Measurements from ENCODE around the gene CPNE2. TPM values are rescaled to one million over a fixed set of nuclear protein-coding genes. Genes with fewer than 3 reads are reported as not detected.

Gene CPNE2
- total RNA-seq, 1 experiment from 2014 or later = 43.4 TPM

- Histone ChIP-seq H3K9me3 (ENCODE audit: control insufficient read depth, insufficient read depth, low read depth, low read length) (no peaks in the 10 kb centered on the region), H3K27ac (ENCODE audit: low read length) (no peak overlapping the region), H3K4me1 (ENCODE audit: control insufficient read depth, insufficient read depth, low read length) (no peaks in the 10 kb centered on the region), H3K36me3 (ENCODE audit: control insufficient read depth, insufficient read depth, low read length) (no peaks in the 10 kb centered on the region), H3K4me3 (ENCODE audit: low read depth in 2 of 2, low read length in 2 of 2) (no peak overlapping the region), H3K27me3 (ENCODE audit: control insufficient read depth, insufficient read depth, low read length) (no peaks in the 10 kb centered on the region)
- ATAC-seq (no peak), DNase-seq (ENCODE audit: low read depth, low spot score) (no peak)
- in situ Hi-C loops (cut with HindIII; ENCODE audit: low pct_unique_long_range_greater_than_20kb, low sequenced_read_pairs) (no loop called here), intact Hi-C loops (cut with micrococcal nuclease; ENCODE audit: unreplicated experiment) (loop anchor here (10.0 kb wide), 1 partner anchor 63 kb away; no protein-coding TSS in a partner anchor)
- CTCF ChIA-PET = no interaction called here
- POLR2A ChIA-PET = no interaction called here
- BruUV-seq (replicated peaks) = no TSS peak
- TF ChIP-seq, protein P1, sequence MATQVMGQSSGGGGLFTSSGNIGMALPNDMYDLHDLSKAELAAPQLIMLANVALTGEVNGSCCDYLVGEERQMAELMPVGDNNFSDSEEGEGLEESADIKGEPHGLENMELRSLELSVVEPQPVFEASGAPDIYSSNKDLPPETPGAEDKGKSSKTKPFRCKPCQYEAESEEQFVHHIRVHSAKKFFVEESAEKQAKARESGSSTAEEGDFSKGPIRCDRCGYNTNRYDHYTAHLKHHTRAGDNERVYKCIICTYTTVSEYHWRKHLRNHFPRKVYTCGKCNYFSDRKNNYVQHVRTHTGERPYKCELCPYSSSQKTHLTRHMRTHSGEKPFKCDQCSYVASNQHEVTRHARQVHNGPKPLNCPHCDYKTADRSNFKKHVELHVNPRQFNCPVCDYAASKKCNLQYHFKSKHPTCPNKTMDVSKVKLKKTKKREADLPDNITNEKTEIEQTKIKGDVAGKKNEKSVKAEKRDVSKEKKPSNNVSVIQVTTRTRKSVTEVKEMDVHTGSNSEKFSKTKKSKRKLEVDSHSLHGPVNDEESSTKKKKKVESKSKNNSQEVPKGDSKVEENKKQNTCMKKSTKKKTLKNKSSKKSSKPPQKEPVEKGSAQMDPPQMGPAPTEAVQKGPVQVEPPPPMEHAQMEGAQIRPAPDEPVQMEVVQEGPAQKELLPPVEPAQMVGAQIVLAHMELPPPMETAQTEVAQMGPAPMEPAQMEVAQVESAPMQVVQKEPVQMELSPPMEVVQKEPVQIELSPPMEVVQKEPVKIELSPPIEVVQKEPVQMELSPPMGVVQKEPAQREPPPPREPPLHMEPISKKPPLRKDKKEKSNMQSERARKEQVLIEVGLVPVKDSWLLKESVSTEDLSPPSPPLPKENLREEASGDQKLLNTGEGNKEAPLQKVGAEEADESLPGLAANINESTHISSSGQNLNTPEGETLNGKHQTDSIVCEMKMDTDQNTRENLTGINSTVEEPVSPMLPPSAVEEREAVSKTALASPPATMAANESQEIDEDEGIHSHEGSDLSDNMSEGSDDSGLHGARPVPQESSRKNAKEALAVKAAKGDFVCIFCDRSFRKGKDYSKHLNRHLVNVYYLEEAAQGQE (IDR thresholded peaks at IDR 0.05; ENCODE audit: insufficient read depth in 1 of 2, low read depth in 2 of 2, low read length in 1 of 2) = no peak
- no peak for TF ChIP-seq SIN3A (IDR thresholded peaks at IDR 0.05; ENCODE audit: borderline replicate concordance, insufficient read depth, low read depth, low read length)
- TF ChIP-seq, protein P2, sequence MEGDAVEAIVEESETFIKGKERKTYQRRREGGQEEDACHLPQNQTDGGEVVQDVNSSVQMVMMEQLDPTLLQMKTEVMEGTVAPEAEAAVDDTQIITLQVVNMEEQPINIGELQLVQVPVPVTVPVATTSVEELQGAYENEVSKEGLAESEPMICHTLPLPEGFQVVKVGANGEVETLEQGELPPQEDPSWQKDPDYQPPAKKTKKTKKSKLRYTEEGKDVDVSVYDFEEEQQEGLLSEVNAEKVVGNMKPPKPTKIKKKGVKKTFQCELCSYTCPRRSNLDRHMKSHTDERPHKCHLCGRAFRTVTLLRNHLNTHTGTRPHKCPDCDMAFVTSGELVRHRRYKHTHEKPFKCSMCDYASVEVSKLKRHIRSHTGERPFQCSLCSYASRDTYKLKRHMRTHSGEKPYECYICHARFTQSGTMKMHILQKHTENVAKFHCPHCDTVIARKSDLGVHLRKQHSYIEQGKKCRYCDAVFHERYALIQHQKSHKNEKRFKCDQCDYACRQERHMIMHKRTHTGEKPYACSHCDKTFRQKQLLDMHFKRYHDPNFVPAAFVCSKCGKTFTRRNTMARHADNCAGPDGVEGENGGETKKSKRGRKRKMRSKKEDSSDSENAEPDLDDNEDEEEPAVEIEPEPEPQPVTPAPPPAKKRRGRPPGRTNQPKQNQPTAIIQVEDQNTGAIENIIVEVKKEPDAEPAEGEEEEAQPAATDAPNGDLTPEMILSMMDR (IDR thresholded peaks at IDR 0.05) = no peak
- TF ChIP-seq TCF7L2 (IDR thresholded peaks at IDR 0.05; ENCODE audit: low read depth, low read length) = no peak
- TF ChIP-seq POLR2AphosphoS5 (IDR thresholded peaks at IDR 0.05; ENCODE audit: low read depth, low read length) = no peak
These were observed 10.6 kb upstream of the CPNE2 start for GRCh38 chr16:57081744-57082143.

DNA sequence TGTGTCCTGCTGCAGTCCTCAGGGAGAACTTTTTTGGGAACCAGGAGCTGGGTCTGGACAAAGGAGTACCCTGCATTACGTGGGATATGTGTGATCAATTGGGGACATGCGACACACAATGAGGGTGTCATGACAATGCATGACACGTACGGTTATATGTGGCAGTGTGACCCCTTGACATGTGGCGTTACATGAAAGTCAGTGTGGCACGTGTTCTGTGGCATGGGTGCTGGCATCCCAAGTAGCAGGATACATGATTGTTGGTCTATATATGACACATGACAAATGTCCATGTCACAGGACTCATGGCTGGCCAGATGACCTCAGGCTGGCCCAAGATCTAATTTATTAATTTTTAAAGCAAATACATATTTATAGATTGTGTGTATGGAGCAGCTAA is 9.7 kb upstream of the CPNE2 start:
- no TSS peak for BruUV-seq (replicated peaks)
- CTCF ChIA-PET = no interaction called here
- no peak for DNase-seq (ENCODE audit: low read depth, low spot score)
- in situ Hi-C loops (cut with HindIII; ENCODE audit: low pct_unique_long_range_greater_than_20kb, low sequenced_read_pairs) (no loop called here), intact Hi-C loops (cut with micrococcal nuclease; ENCODE audit: unreplicated experiment) (loop anchor here (10.0 kb wide), 1 partner anchor 62 kb away; no protein-coding TSS in a partner anchor)
- Histone ChIP-seq H3K4me3 (ENCODE audit: low read depth in 2 of 2, low read length in 2 of 2) (no peak overlapping the region), H3K27ac (ENCODE audit: low read length) (no peak overlapping the region), H3K27me3 (ENCODE audit: control insufficient read depth, insufficient read depth, low read length) (no peaks in the 10 kb centered on the region), H3K9me3 (ENCODE audit: control insufficient read depth, insufficient read depth, low read depth, low read length) (no peaks in the 10 kb centered on the region), H3K36me3 (ENCODE audit: control insufficient read depth, insufficient read depth, low read length) (no peaks in the 10 kb centered on the region), H3K4me1 (ENCODE audit: control insufficient read depth, insufficient read depth, low read length) (no peaks in the 10 kb centered on the region)
- TF ChIP-seq TCF7L2 (IDR thresholded peaks at IDR 0.05; ENCODE audit: low read depth, low read length) (no peak), POLR2AphosphoS5 (IDR thresholded peaks at IDR 0.05; ENCODE audit: low read depth, low read length) (no peak), SIN3A (IDR thresholded peaks at IDR 0.05; ENCODE audit: borderline replicate concordance, insufficient read depth, low read depth, low read length) (no peak)
- TF ChIP-seq, protein P1 (IDR thresholded peaks at IDR 0.05; ENCODE audit: insufficient read depth in 1 of 2, low read depth in 2 of 2, low read length in 1 of 2) = no peak
- TF ChIP-seq, protein P2 (IDR thresholded peaks at IDR 0.05) = no peak
- no peak for ATAC-seq
- POLR2A ChIA-PET = no interaction called here
